Skeletal muscle satellite cell (primary cell): ENCODE measurements around the gene SYT11. TPM values are rescaled to one million over a fixed set of nuclear protein-coding genes. Genes with fewer than 3 reads are reported as not detected.
A peak's percentile ranks its signal among the peaks of the same experiment; 100 is the strongest.

Experiments used
- H3K27me3 ChIP-seq: 2 replicates; pipeline ENCODE4 v1.7.0; 2013; ENCODE audit warnings: low read length; ENCODE audit not compliant: control insufficient read depth, insufficient read depth
- H3K36me3 ChIP-seq: 2 replicates; pipeline ENCODE4 v1.7.0; 2013; ENCODE audit warnings: mild to moderate bottlenecking, control low read depth, low read length; ENCODE audit not compliant: insufficient read depth
- H3K4me1 ChIP-seq: 2 replicates; pipeline ENCODE4 v1.7.0; 2013; ENCODE audit warnings: low read length; ENCODE audit not compliant: control insufficient read depth, insufficient read depth
- H3K4me2 ChIP-seq: 2 replicates; pipeline ENCODE4 v1.7.0; 2013; ENCODE audit warnings: mild to moderate bottlenecking, low read length
- H3K4me3 ChIP-seq: 2 replicates; pipeline ENCODE4 v1.7.0; 2013; ENCODE audit warnings: low read length
- H3K9ac ChIP-seq: 2 replicates; pipeline ENCODE4 v1.7.0; 2013; ENCODE audit warnings: mild to moderate bottlenecking, low read depth, low read length, moderate library complexity
- H3K9me3 ChIP-seq: replicated peaks from 2 replicates; pipeline ENCODE4 v1.7.0; 2013; ENCODE audit warnings: mild to moderate bottlenecking, control low read depth, low read length
- small RNA-seq: library from RNA; depleted of rRNA; stranded (forward); fragments of <200 nt; gene quantifications from one replicate; pipeline ENCODE3, GENCODE V24; 2012

Gene SYT11

DNA sequence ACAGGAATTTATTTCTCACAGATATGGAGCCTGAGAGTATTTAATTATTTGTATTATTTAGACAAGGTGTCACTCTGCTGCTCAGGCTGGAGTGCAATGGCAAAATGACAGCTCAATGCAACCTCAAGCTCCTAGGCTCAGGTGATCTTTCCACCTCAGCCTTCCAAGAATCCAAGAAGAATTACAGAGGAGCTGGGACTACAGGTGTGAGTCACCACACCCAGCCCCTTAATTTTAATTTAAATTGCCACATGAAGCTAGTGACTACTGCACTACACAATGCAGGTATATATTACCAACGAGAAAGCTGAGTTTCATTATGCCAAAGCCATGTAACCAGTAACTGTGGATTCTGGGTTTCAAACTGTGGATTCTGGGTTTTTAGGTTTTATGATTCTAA lies 72.7 kb downstream of the SYT11 start:
- Histone ChIP-seq H3K27me3 (no peaks in the 10 kb centered on the region), H3K4me3 (peak overlapping the region; percentile 53), H3K4me2 (peak overlapping the region; percentile 97), H3K36me3 (peaks cover 59% of the 10 kb centered on the region), H3K4me1 (peaks cover 33% of the 10 kb centered on the region), H3K9me3 (no peaks in the 10 kb centered on the region), H3K9ac (peak overlapping the region; percentile 11)

DNA sequence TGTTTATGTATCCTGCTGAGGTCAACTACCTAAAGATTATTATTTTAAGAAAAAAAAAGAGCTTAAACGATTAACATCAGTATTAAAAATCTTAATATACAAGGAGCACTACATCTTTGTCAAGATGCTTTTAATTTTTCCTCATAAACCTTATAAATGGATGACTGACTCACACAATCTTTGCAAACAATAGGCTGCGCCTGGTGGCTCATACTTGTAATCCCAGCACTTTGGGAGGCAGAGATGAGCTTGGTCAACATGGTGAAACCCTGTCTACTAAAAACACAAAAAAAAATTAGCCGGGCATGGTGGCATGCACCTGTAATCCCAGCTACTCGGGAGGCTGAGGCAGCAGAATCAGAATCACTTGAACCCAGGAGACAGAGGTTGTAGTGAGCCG lies 73.1 kb downstream of the SYT11 start:
- peak overlapping the region; percentile 94 for H3K9ac ChIP-seq
- H3K4me2 ChIP-seq = peak overlapping the region; percentile 97
- peaks cover 33% of the 10 kb centered on the region for H3K4me1 ChIP-seq
- H3K27me3 ChIP-seq = no peaks in the 10 kb centered on the region
- H3K36me3 ChIP-seq = peaks cover 55% of the 10 kb centered on the region
- H3K4me3 ChIP-seq = peak overlapping the region; percentile 82
- no peaks in the 10 kb centered on the region for H3K9me3 ChIP-seq

DNA sequence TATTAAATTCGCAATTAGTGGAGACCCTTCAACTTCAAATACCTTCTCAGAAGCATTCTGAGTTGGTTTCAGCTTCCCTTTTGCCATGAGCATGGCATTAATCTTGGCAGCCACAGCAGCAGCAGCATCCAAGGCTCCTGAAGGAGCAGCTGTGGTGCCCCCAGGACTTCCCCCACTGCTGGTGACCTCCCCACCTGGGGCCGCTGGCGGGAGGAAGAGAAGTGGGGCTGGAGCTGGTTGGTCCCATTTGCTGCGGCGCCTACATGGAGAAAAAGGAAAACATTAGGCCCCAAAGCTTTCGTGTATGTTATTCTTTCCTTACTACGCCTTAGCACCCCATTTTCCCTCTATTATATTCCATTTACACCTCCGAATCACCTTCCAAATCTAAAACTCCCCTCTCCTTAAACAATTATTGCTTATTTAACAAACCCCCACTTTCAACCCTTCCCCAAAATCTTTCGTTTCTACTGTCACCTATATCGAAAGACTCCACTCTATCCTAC lies 74.3 kb downstream of the SYT11 start:
- H3K9me3 ChIP-seq = no peaks in the 10 kb centered on the region
- peak overlapping the region; percentile 82 for H3K4me3 ChIP-seq
- H3K36me3 ChIP-seq = peaks cover 45% of the 10 kb centered on the region
- H3K4me2 ChIP-seq = peak overlapping the region; percentile 97
- H3K4me1 ChIP-seq = peaks cover 33% of the 10 kb centered on the region
- peak overlapping the region; percentile 94 for H3K9ac ChIP-seq
- H3K27me3 ChIP-seq = no peaks in the 10 kb centered on the region

DNA sequence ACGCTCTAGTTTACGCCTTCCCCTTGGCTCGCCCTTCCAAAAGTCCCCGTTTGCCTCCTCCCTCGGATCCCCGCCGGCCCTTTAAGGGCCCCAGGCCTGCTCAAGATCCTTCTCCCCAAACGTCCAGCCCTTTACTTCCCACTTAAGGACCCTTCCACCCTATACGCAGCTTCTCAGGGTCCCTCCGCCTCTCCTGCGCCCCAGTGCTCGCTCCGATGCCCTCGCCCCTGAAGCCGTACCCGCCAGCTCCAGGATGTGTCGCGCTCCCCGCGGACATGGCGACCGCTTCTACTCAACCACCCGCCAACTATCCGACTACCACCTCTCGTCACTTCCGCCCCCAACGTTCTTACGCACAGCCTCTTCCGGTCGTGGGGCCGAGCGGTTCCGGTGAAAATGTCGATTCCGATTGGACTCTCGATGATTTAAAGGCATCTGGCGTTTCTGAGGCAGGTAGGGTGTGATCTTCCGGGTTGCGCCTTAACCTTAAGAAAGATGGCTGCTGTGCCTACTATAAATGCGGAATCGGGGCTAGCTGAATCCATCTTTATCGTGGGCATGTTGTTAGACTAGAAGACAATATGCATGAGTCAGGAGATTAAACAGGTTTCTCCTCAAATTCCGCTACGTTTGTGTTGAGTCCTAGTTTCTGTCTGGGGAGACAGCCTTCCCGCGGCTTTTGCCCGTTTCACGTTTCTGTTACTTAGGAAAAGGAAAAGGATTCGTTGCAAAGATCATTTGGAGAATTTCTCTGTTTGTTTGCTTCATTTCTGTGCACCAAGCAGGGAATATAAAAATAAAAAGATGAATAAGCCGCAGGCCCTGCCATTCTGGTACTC lies 74.9 kb downstream of the SYT11 start, which contains the start of gene KHDC4:
Gene KHDC4, minus strand, starts transcription at position 317 of the 839 bp plus-strand sequence. Its CDS starts 40 bp downstream, at position 277.
- Histone ChIP-seq H3K4me1 (peaks cover 33% of the 10 kb centered on the region), H3K9me3 (no peaks in the 10 kb centered on the region), H3K4me3 (peak within 1 kb of the TSS; percentile 82), H3K4me2 (peak within 1 kb of the TSS; percentile 97), H3K36me3 (peaks cover 38% of the 10 kb centered on the region), H3K9ac (peak within 1 kb of the TSS; percentile 94), H3K27me3 (no peaks in the 10 kb centered on the region)

Small RNA genes lying within 50 kb of the gene (small RNA-seq; reads per million reads assigned to genes)
- gene RF00015 (not detected), gene SCARNA4 (not detected), gene SNORA80E (185 reads per million, percentile 98 among the genes with 10 or more reads in this experiment)
